D341Med (cell line): ENCODE data around the gene TSR3.
A peak's percentile ranks its signal among the peaks of the same experiment; 100 is the strongest.

ENCODE experiments used
- DNase-seq: peaks from one replicate; pipeline ENCODE4 v3.0.0; 2012; ENCODE audit warnings: low spot score

The TSR3 gene

GRCh38 chr16:1351582-1352362 lies at the start of gene TSR3, which contains the start of gene GNPTG:
TSS of gene TSR3 (minus strand) at chr16:1351878. CDS start at chr16:1351804, 74 bp downstream.
TSS of gene GNPTG (plus strand) at chr16:1351931. CDS start at chr16:1351966, 35 bp downstream.
- DNase-seq: peak; percentile 96

- no peak for DNase-seq
Observed at GRCh38 chr16:1401061-1401757, 49.5 kb upstream of the TSR3 start.

- peak; percentile 12 for DNase-seq
Observed at GRCh38 chr16:1398826-1399581, 47.3 kb upstream of the TSR3 start.

- DNase-seq: no peak
Observed at GRCh38 chr16:1398351-1398750, 46.7 kb upstream of the TSR3 start.

GRCh38 chr16:1397779-1398178 lies 46.1 kb upstream of the TSR3 start:
- DNase-seq: peak; percentile 22

- DNase-seq: no peak
Observed at GRCh38 chr16:1395444-1396031, 43.9 kb upstream of the TSR3 start.

- DNase-seq: no peak
Observed at GRCh38 chr16:1394367-1394951, 42.8 kb upstream of the TSR3 start.

- DNase-seq: no peak
Observed at GRCh38 chr16:1393613-1394176, 42.0 kb upstream of the TSR3 start.

GRCh38 chr16:1392826-1393225 lies 41.1 kb upstream of the TSR3 start:
- DNase-seq: no peak

GRCh38 chr16:1390239-1390779 lies 38.6 kb upstream of the TSR3 start:
- no peak for DNase-seq

- no peak for DNase-seq
Observed at GRCh38 chr16:1389762-1390161, 38.1 kb upstream of the TSR3 start.

- no peak for DNase-seq
Observed at GRCh38 chr16:1387331-1387730, 35.7 kb upstream of the TSR3 start.

- no peak for DNase-seq
Observed at GRCh38 chr16:1385232-1385631, 33.6 kb upstream of the TSR3 start.

GRCh38 chr16:1383556-1383955 lies 31.9 kb upstream of the TSR3 start:
- no peak for DNase-seq

GRCh38 chr16:1381612-1382406 lies 30.1 kb upstream of the TSR3 start:
- DNase-seq: no peak

- no peak for DNase-seq
Observed at GRCh38 chr16:1380195-1380594, 28.5 kb upstream of the TSR3 start.

GRCh38 chr16:1379304-1380076 lies 27.8 kb upstream of the TSR3 start:
- DNase-seq: peak; percentile 95

GRCh38 chr16:1378804-1379303 lies 27.2 kb upstream of the TSR3 start:
- peak; percentile 77 for DNase-seq

GRCh38 chr16:1378087-1378803 lies 26.6 kb upstream of the TSR3 start:
- no peak for DNase-seq
